HUES6 (cell line): ENCODE results near the gene MROH2A.

ENCODE experiments used
- H3K27ac ChIP-seq: 2 replicates; pipeline ENCODE4 v1.7.0; 2013; ENCODE audit warnings: low read depth, mild to moderate bottlenecking, low read length, inconsistent platforms
- H3K27me3 ChIP-seq: 2 replicates; pipeline ENCODE4 v1.6.1; 2013; ENCODE audit warnings: low read length; ENCODE audit not compliant: control insufficient read depth, insufficient read depth
- H3K36me3 ChIP-seq: 2 replicates; pipeline ENCODE4 v1.6.1; 2013; ENCODE audit warnings: low read length; ENCODE audit not compliant: control insufficient read depth, insufficient read depth
- H3K4me1 ChIP-seq: 2 replicates; pipeline ENCODE4 v1.6.1; 2013; ENCODE audit warnings: low read length; ENCODE audit not compliant: control insufficient read depth, insufficient read depth
- H3K4me3 ChIP-seq: 2 replicates; pipeline ENCODE4 v1.5.1; 2013; ENCODE audit warnings: low read depth, low read length
- H3K9ac ChIP-seq: one replicate; pipeline ENCODE4 v1.6.1; 2013; ENCODE audit warnings: mild to moderate bottlenecking, low read length
- H3K9me3 ChIP-seq: 2 replicates; pipeline ENCODE4 v1.6.1; 2013; ENCODE audit warnings: low read depth, low read length; ENCODE audit not compliant: control insufficient read depth, insufficient read depth

Gene MROH2A

GRCh38 chr2:233814056-233814835, 36.1 kb downstream of the MROH2A start:
- Histone ChIP-seq H3K9ac (no peak overlapping the region), H3K4me1 (no peaks in the 10 kb centered on the region)

GRCh38 chr2:233815861-233816260, 37.7 kb downstream of the MROH2A start:
- Histone ChIP-seq H3K9ac (no peak overlapping the region), H3K36me3 (no peaks in the 10 kb centered on the region), H3K27me3 (no peaks in the 10 kb centered on the region), H3K27ac (no peak overlapping the region), H3K4me3 (no peak overlapping the region), H3K4me1 (no peaks in the 10 kb centered on the region), H3K9me3 (no peaks in the 10 kb centered on the region)

More at GRCh38 chr2:233814056-233814835, 36.1 kb downstream of the MROH2A start:
- Histone ChIP-seq H3K36me3 (no peaks in the 10 kb centered on the region), H3K27me3 (no peaks in the 10 kb centered on the region), H3K9me3 (no peaks in the 10 kb centered on the region), H3K27ac (no peak overlapping the region), H3K4me3 (no peak overlapping the region)

GRCh38 chr2:233816334-233816733, 38.2 kb downstream of the MROH2A start:
- Histone ChIP-seq H3K4me1 (no peaks in the 10 kb centered on the region), H3K27me3 (no peaks in the 10 kb centered on the region), H3K9ac (no peak overlapping the region)

GRCh38 chr2:233816771-233817170, 38.6 kb downstream of the MROH2A start:
- H3K9me3 ChIP-seq, result no peaks in the 10 kb centered on the region
- no peak overlapping the region for H3K27ac ChIP-seq
- H3K27me3 ChIP-seq, result no peaks in the 10 kb centered on the region
- H3K4me1 ChIP-seq, result no peaks in the 10 kb centered on the region
- H3K36me3 ChIP-seq, result no peaks in the 10 kb centered on the region
- no peak overlapping the region for H3K9ac ChIP-seq
- H3K4me3 ChIP-seq, result no peak overlapping the region

More at GRCh38 chr2:233816334-233816733, 38.2 kb downstream of the MROH2A start:
- no peaks in the 10 kb centered on the region for H3K36me3 ChIP-seq
- no peak overlapping the region for H3K4me3 ChIP-seq
- H3K27ac ChIP-seq, result no peak overlapping the region
- H3K9me3 ChIP-seq, result no peaks in the 10 kb centered on the region

- Histone ChIP-seq H3K4me3 (no peak overlapping the region), H3K27ac (no peak overlapping the region)
These were observed 39.3 kb downstream of the MROH2A start for GRCh38 chr2:233817361-233817911.

GRCh38 chr2:233817995-233818638, 40.0 kb downstream of the MROH2A start:
- no peaks in the 10 kb centered on the region for H3K4me1 ChIP-seq

More at GRCh38 chr2:233817361-233817911, 39.3 kb downstream of the MROH2A start:
- H3K4me1 ChIP-seq, result no peaks in the 10 kb centered on the region
- no peaks in the 10 kb centered on the region for H3K9me3 ChIP-seq
- H3K27me3 ChIP-seq, result no peaks in the 10 kb centered on the region
- H3K9ac ChIP-seq, result no peak overlapping the region
- H3K36me3 ChIP-seq, result no peaks in the 10 kb centered on the region

GRCh38 chr2:233818639-233819621, 40.8 kb downstream of the MROH2A start:
- no peaks in the 10 kb centered on the region for H3K9me3 ChIP-seq
- H3K4me1 ChIP-seq, result no peaks in the 10 kb centered on the region
- H3K9ac ChIP-seq, result no peak overlapping the region
- no peaks in the 10 kb centered on the region for H3K27me3 ChIP-seq
- no peak overlapping the region for H3K4me3 ChIP-seq
- no peak overlapping the region for H3K27ac ChIP-seq
- H3K36me3 ChIP-seq, result no peaks in the 10 kb centered on the region

More at GRCh38 chr2:233817995-233818638, 40.0 kb downstream of the MROH2A start:
- no peak overlapping the region for H3K4me3 ChIP-seq
- no peak overlapping the region for H3K27ac ChIP-seq
- H3K9me3 ChIP-seq, result no peaks in the 10 kb centered on the region
- H3K36me3 ChIP-seq, result no peaks in the 10 kb centered on the region
- H3K9ac ChIP-seq, result no peak overlapping the region
- H3K27me3 ChIP-seq, result no peaks in the 10 kb centered on the region

- Histone ChIP-seq H3K9me3 (no peaks in the 10 kb centered on the region), H3K4me3 (no peak overlapping the region), H3K27me3 (no peaks in the 10 kb centered on the region), H3K36me3 (no peaks in the 10 kb centered on the region), H3K9ac (no peak overlapping the region), H3K27ac (no peak overlapping the region), H3K4me1 (no peaks in the 10 kb centered on the region)
These were observed 42.0 kb downstream of the MROH2A start for GRCh38 chr2:233819884-233820773.

- Histone ChIP-seq H3K36me3 (no peaks in the 10 kb centered on the region), H3K27me3 (no peaks in the 10 kb centered on the region), H3K9me3 (no peaks in the 10 kb centered on the region), H3K4me3 (no peak overlapping the region), H3K27ac (no peak overlapping the region), H3K9ac (no peak overlapping the region), H3K4me1 (no peaks in the 10 kb centered on the region)
These were observed 42.6 kb downstream of the MROH2A start for GRCh38 chr2:233820774-233821105.

GRCh38 chr2:233821196-233821595, 43.1 kb downstream of the MROH2A start:
- Histone ChIP-seq H3K9me3 (no peaks in the 10 kb centered on the region), H3K27me3 (no peaks in the 10 kb centered on the region), H3K36me3 (no peaks in the 10 kb centered on the region), H3K4me1 (no peaks in the 10 kb centered on the region), H3K9ac (no peak overlapping the region), H3K4me3 (no peak overlapping the region), H3K27ac (no peak overlapping the region)
